B cell (primary cell): Measurements from ENCODE around the gene MATR3. TPM values are rescaled to one million over a fixed set of nuclear protein-coding genes. Genes with fewer than 3 reads are reported as not detected.

ENCODE experiments used
- ATAC-seq: fragments of 200-7000 bp; cut with Tn5 transposase; one replicate; pipeline ENCODE4 v1.10.0; 2021; ENCODE audit warnings: low read depth, mild to moderate bottlenecking, moderate number of reproducible peaks, moderate library complexity
- CTCF ChIA-PET: fragments of 350-600 bp; sonication (Branson Sonifier 250); formaldehyde crosslinking; loops from one replicate; lab custom pipeline; 2021; ENCODE audit warnings: antibody characterized with exemption, inconsistent platforms; lab: Charles Lee
- POLR2A ChIA-PET: fragments of 350-600 bp; sonication (Branson Sonifier 250); formaldehyde crosslinking; loops from one replicate; lab custom pipeline; 2021; ENCODE audit warnings: antibody characterized with exemption; lab: Charles Lee
- DNase-seq: peaks from one replicate; pipeline ENCODE4 v3.0.0; 2013
- H2AFZ ChIP-seq: 2 replicates; pipeline ENCODE4 v1.6.1; 2012; ENCODE audit warnings: mild to moderate bottlenecking, low read depth, low read length; ENCODE audit not compliant: insufficient read depth, poor library complexity, severe bottlenecking
- H3K27ac ChIP-seq, 2 donors: 1 replicate in 1 of 2; 2 replicates in 1 of 2; pipeline ENCODE4 v1.5.1; 2012 to 2013; ENCODE audit warnings: low read length in 2 of 2, mild to moderate bottlenecking in 2 of 2, moderate library complexity in 1 of 2
- H3K27me3 ChIP-seq, 4 experiments: fragments of 200-600 bp in 1 of 4; sonication (generic) in 1 of 4; replicated peaks in 1 of 4; 1 replicate in 2 of 4; 2 replicates in 2 of 4; pipeline versions ENCODE4 v1.6.1 to v1.7.0; 2013 to 2016; ENCODE audit warnings: low read length in 3 of 4, mild to moderate bottlenecking in 2 of 4, mixed read lengths in 1 of 4, moderate library complexity in 1 of 4; ENCODE audit not compliant: insufficient read depth in 4 of 4, control insufficient read depth in 3 of 4; ENCODE audit errors: control extremely low read depth in 1 of 4
- H3K36me3 ChIP-seq, 2 experiments: replicated peaks in 1 of 2; 1 replicate in 1 of 2; 2 replicates in 1 of 2; pipeline versions ENCODE4 v1.6.1 to v1.7.1; 2013; ENCODE audit warnings: low read length in 1 of 2; ENCODE audit not compliant: insufficient read depth in 2 of 2, control insufficient read depth in 1 of 2; ENCODE audit errors: control extremely low read depth in 1 of 2, extremely low read depth in 1 of 2
- H3K4me1 ChIP-seq, 2 donors: fragments of 200-600 bp in 1 of 2; sonication (generic) in 1 of 2; 1 replicate in 1 of 2; 2 replicates in 1 of 2; pipeline versions ENCODE4 v1.5.1 to v1.6.1; 2013 to 2017; ENCODE audit warnings: low read length in 2 of 2; ENCODE audit not compliant: control insufficient read depth in 2 of 2, insufficient read depth in 2 of 2
- H3K4me2 ChIP-seq: replicated peaks from 2 replicates; pipeline ENCODE3; 2012; ENCODE audit warnings: mild to moderate bottlenecking, low read depth, low read length; ENCODE audit not compliant: poor library complexity, severe bottlenecking
- H3K4me3 ChIP-seq, 5 experiments: fragments of 200-600 bp in 1 of 5; sonication (generic) in 1 of 5; 1 replicate in 3 of 5; 2 replicates in 2 of 5; pipeline versions ENCODE4 v1.5.1 to v1.7.0; 2011 to 2016; ENCODE audit warnings: low read length in 4 of 5, mild to moderate bottlenecking in 4 of 5, low read depth in 2 of 5, control low read depth in 1 of 5, moderate library complexity in 1 of 5; ENCODE audit not compliant: insufficient read depth in 1 of 5; ENCODE audit errors: control extremely low read depth in 1 of 5, extremely low read depth in 1 of 5
- H3K79me2 ChIP-seq: fragments of 200-600 bp; sonication (generic); one replicate; pipeline ENCODE4 v1.6.0; 2016; ENCODE audit warnings: low read length; ENCODE audit not compliant: control insufficient read depth, insufficient read depth
- H3K9ac ChIP-seq: fragments of 200-600 bp; sonication (generic); 2 replicates; pipeline ENCODE4 v1.6.1; 2017; ENCODE audit warnings: mild to moderate bottlenecking, low read length, moderate library complexity
- H3K9me3 ChIP-seq, 3 donors: one replicate each; pipeline versions ENCODE4 v1.6.1 to v1.7.1; 2013; ENCODE audit warnings: low read length in 2 of 3; ENCODE audit not compliant: control insufficient read depth in 2 of 3, insufficient read depth in 1 of 3; ENCODE audit errors: control extremely low read depth in 1 of 3
- H4K20me1 ChIP-seq: 2 replicates; pipeline ENCODE4 v1.6.0; 2012; ENCODE audit warnings: mild to moderate bottlenecking, low read length; ENCODE audit not compliant: insufficient read depth, control insufficient read depth, poor library complexity, severe bottlenecking
- H3K27ac Mint-ChIP-seq: one replicate; pipeline ENCODE4 v1.8.0; 2021; ENCODE audit warnings: mixed read lengths
- H3K27me3 Mint-ChIP-seq: one replicate; pipeline ENCODE4 v1.8.0; 2021; ENCODE audit warnings: mixed read lengths
- H3K4me1 Mint-ChIP-seq: one replicate; pipeline ENCODE4 v1.8.0; 2021; ENCODE audit warnings: mixed read lengths
- H3K4me3 Mint-ChIP-seq: one replicate; pipeline ENCODE4 v1.8.0; 2021; ENCODE audit warnings: mixed read lengths
- H3K9me3 Mint-ChIP-seq: one replicate; pipeline ENCODE4 v1.8.0; 2022; ENCODE audit warnings: mixed read lengths; ENCODE audit not compliant: insufficient read depth
- EZH2 ChIP-seq: IDR thresholded peaks from 2 replicates; pipeline ENCODE4 v1.6.1; 2012; ENCODE audit warnings: borderline replicate concordance, low read depth, mild to moderate bottlenecking, moderate library complexity, low read length; ENCODE audit not compliant: insufficient read depth, poor library complexity, severe bottlenecking
- WGBS: methylation state at CpG from one replicate; pipeline ENCODE4 v1.1.5; 2013; ENCODE audit warnings: missing lambda C conversion rate; ENCODE audit not compliant: insufficient coverage; 5-methylcytosine and 5-hydroxymethylcytosine counted together
- intact Hi-C: fragments of 100-400 bp; cut with micrococcal nuclease; formaldehyde crosslinking; loops from one replicate; pipeline ENCODE4 v1.10.0; 2022
- polyA plus RNA-seq: library from polyadenylated mRNA; depleted of rRNA; stranded (reverse); fragments of >200 nt; gene quantifications from 2 replicates; pipeline ENCODE4 v1.2.3, GENCODE V29; 2012
- total RNA-seq, 2 donors: library from RNA; stranded (reverse); fragments of 120-200 nt in 1 of 2; gene quantifications; 1 replicate in 1 of 2; 2 replicates in 1 of 2; pipeline versions ENCODE4 v1.2.3 to v1.2.4, GENCODE V29; 2013 to 2022
- TF ChIP-seq, protein P1 (sequence below): fragments of 200-600 bp; IDR thresholded peaks from one replicate; pipeline ENCODE4 v1.8.0; 2022; ENCODE audit warnings: antibody characterized with exemption, mild to moderate bottlenecking

The MATR3 gene
- total and polyA plus RNA-seq, 2 donors (not counting 1 experiment from before 2014, with no cell fraction given): 76.7 to 243 TPM

DNA sequence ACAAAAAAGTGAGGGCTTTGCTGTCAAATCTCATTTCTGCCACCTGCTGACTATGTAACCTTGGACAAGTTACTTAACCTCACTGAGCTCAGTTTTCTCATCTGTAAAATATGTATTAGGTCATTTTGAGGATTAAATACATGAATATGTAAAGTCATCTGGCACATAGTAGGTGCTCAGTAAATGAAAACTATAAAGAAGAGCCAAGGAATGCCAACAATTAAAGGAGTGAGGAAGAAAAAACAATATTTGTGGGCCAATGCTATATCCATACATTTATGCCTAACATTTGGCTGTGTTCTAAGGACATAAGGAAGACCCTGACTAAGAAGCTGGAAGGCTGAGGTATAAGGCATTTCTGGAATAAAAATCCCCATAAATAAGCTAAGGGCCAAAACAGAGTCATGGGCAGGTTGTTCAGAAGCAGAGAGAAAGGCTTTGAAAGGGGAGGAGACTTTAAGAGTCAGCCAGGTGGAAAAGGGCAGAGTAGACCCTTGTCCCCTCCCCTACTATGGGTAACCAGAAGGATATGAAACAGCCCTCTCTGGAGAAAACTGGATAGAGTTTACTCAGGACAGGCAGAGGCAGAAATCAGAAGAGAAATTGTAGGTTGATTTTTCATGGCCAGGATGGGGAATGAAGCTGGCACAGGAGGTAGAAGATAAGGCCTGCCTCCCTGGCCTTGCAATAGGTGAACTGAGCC lies 47.8 kb upstream of the MATR3 start:
- Mint-ChIP-seq H3K4me1 (no peaks in the 10 kb centered on the region), H3K27me3 (peaks cover 13% of the 10 kb centered on the region), H3K27ac (no peak overlapping the region), H3K9me3 (no peaks in the 10 kb centered on the region), H3K4me3 (no peak overlapping the region)
- H3K9ac ChIP-seq: no peak overlapping the region
- H4K20me1 ChIP-seq: no peaks in the 10 kb centered on the region
- no peaks in the 10 kb centered on the region for H3K36me3 ChIP-seq
- no peaks in the 10 kb centered on the region for H3K4me1 ChIP-seq
- intact Hi-C loops: no loop called here
- TF ChIP-seq EZH2: no peak
- TF ChIP-seq, protein P1, sequence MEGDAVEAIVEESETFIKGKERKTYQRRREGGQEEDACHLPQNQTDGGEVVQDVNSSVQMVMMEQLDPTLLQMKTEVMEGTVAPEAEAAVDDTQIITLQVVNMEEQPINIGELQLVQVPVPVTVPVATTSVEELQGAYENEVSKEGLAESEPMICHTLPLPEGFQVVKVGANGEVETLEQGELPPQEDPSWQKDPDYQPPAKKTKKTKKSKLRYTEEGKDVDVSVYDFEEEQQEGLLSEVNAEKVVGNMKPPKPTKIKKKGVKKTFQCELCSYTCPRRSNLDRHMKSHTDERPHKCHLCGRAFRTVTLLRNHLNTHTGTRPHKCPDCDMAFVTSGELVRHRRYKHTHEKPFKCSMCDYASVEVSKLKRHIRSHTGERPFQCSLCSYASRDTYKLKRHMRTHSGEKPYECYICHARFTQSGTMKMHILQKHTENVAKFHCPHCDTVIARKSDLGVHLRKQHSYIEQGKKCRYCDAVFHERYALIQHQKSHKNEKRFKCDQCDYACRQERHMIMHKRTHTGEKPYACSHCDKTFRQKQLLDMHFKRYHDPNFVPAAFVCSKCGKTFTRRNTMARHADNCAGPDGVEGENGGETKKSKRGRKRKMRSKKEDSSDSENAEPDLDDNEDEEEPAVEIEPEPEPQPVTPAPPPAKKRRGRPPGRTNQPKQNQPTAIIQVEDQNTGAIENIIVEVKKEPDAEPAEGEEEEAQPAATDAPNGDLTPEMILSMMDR: no peak
- H3K9me3 ChIP-seq: no peaks in the 10 kb centered on the region
- peaks cover 0 to 4% (median 0%) of the 10 kb centered on the region in 4 experiments for H3K27me3 ChIP-seq
- no peak overlapping the region for H3K27ac ChIP-seq
- POLR2A ChIA-PET: no interaction called here
- H3K4me2 ChIP-seq: no peak overlapping the region
- CTCF ChIA-PET: interaction anchor here (1.5 kb wide), 1 partner anchor 667 kb away, joined by 4 read pairs; no protein-coding TSS in a partner anchor
- DNase-seq (no peak), ATAC-seq (no peak)
- H3K4me3 ChIP-seq: no peak overlapping the region
- no peak overlapping the region for H2AFZ ChIP-seq
- no peaks in the 10 kb centered on the region for H3K79me2 ChIP-seq

DNA sequence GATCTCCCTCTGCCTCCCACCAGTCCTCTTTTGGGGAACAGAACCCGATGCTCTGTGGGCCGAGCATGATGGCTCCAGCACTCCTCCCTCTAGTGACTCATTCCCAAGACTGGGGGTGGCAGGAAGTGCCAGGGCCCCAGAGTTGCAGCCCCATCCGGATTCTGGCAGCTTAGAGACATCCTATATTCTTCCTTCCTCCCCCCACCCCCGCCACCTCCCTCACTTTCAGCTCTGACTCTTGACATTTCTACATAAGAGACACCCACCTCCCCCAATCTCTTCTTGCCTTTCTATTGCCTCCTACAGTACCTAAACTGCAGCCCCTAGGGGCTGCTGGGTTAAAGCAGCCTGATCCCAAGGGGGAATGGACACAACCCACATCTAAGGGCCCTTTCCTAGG lies 47.1 kb upstream of the MATR3 start:
- Histone ChIP-seq H3K4me2 (no peak overlapping the region), H3K79me2 (no peaks in the 10 kb centered on the region), H3K4me3 (no peak overlapping the region), H3K36me3 (no peaks in the 10 kb centered on the region), H3K9me3 (no peaks in the 10 kb centered on the region), H3K27me3 (peaks cover 0 to under 1% (median 0%) of the 10 kb centered on the region in 4 experiments), H3K9ac (no peak overlapping the region), H3K27ac (no peak overlapping the region), H4K20me1 (no peaks in the 10 kb centered on the region), H2AFZ (no peak overlapping the region), H3K4me1 (no peaks in the 10 kb centered on the region)
- H3K9me3 Mint-ChIP-seq: no peaks in the 10 kb centered on the region
- H3K27me3 Mint-ChIP-seq: peaks cover 7% of the 10 kb centered on the region
- no peak overlapping the region for H3K27ac Mint-ChIP-seq
- no peak for ATAC-seq
- ChIA-PET POLR2A (no interaction called here), CTCF (no interaction called here)
- peaks cover 2% of the 10 kb centered on the region for H3K4me1 Mint-ChIP-seq
- 3% methylated on average over 4 of the region's 4 CpGs for WGBS
- intact Hi-C loops: no loop called here
- TF ChIP-seq, protein P1: no peak
- TF ChIP-seq EZH2: no peak
- no peak for DNase-seq
- H3K4me3 Mint-ChIP-seq: no peak overlapping the region
